ENCODE results near the gene RWDD4. TPM values are rescaled to one million over a fixed set of nuclear protein-coding genes. Genes with fewer than 3 reads are reported as not detected.

The RWDD4 gene
- total RNA-seq, 1 donor, result 43.7 TPM

DNA sequence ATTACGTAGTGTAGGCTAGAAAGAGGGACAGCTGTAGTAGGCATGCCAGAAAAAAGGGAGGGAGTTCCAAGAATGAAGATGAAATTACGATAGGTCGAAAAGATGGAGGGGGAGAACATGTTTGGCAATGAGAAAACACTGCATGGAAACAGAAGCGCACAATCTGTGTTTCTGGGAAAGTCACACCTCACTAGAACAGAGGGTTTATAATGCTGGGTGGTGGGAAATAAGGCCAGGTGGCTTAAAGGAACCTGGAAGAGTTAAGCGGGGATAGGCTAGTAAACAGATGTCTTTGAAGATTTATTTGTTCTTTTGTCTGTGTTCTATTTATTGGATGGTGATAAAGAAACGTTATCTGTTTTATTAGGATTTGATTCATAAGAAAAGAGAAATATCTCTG, 29.2 kb upstream of the RWDD4 start:
- no peak overlapping the region for H3K4me3 ChIP-seq (ENCODE audit: low read depth, low read length)
- TF ChIP-seq, protein P1, sequence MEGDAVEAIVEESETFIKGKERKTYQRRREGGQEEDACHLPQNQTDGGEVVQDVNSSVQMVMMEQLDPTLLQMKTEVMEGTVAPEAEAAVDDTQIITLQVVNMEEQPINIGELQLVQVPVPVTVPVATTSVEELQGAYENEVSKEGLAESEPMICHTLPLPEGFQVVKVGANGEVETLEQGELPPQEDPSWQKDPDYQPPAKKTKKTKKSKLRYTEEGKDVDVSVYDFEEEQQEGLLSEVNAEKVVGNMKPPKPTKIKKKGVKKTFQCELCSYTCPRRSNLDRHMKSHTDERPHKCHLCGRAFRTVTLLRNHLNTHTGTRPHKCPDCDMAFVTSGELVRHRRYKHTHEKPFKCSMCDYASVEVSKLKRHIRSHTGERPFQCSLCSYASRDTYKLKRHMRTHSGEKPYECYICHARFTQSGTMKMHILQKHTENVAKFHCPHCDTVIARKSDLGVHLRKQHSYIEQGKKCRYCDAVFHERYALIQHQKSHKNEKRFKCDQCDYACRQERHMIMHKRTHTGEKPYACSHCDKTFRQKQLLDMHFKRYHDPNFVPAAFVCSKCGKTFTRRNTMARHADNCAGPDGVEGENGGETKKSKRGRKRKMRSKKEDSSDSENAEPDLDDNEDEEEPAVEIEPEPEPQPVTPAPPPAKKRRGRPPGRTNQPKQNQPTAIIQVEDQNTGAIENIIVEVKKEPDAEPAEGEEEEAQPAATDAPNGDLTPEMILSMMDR (IDR thresholded peaks at IDR 0.05; ENCODE audit: insufficient read depth, low read length), result no peak
- no peak for DNase-seq (ENCODE audit: low read depth)

- TF ChIP-seq, protein P1 (IDR thresholded peaks at IDR 0.05; ENCODE audit: insufficient read depth, low read length), result no peak
- no peak overlapping the region for H3K4me3 ChIP-seq (ENCODE audit: low read depth, low read length)
- DNase-seq (ENCODE audit: low read depth), result no peak
Measured at GRCh38 chr4:183686461-183686860, 27.5 kb upstream of the RWDD4 start.

DNA sequence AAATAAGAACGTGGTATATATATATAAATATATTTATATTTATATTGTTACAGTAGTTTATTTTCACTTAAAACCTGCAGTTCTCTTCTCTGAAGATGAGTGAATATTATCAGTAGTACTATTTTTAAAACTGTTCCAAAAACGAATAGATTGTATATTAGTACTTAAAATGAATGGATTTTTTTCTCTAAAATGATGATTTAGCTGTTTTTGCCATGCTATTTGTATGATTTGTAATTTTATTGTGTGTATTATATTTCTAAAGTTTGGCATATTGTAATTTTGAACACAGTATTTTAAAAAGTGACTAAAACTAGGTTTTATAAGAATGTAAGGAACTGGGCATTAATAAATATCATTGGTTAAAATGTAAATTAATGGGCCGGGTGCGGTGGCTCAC, 22.1 kb upstream of the RWDD4 start:
- TF ChIP-seq, protein P1 (IDR thresholded peaks at IDR 0.05; ENCODE audit: insufficient read depth, low read length), result no peak
- no peak for DNase-seq (ENCODE audit: low read depth)
- no peak overlapping the region for H3K4me3 ChIP-seq (ENCODE audit: low read depth, low read length)

DNA sequence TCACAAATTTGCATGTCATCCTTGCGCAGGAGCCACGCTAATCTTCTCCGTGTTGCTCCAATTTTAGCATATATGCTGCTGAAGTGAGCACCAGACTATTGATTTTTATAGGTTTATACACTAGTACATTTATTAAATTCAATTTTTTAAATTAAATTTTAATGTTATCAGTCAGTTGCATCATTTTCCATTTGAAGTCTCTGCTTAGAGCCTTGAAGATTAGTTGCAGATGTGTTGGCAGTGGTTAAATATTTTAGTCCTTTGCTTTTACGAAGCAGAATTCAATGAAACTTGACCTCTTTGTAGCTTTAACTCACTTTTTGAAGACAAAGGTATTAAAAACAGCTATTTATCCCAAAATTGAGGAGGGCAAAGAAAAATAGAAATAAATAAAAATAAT, 16.6 kb upstream of the RWDD4 start:
- TF ChIP-seq, protein P1 (IDR thresholded peaks at IDR 0.05; ENCODE audit: insufficient read depth, low read length), result no peak
- peak; percentile 84 for DNase-seq (ENCODE audit: low read depth)

GRCh38 chr4:183674153-183674552, 15.2 kb upstream of the RWDD4 start:
- DNase-seq (ENCODE audit: low read depth), result no peak
- no peak overlapping the region for H3K4me3 ChIP-seq (ENCODE audit: low read depth, low read length)
- TF ChIP-seq, protein P1 (IDR thresholded peaks at IDR 0.05; ENCODE audit: insufficient read depth, low read length), result no peak

More for the DNA sequence above, 16.6 kb upstream of the RWDD4 start:
- H3K4me3 ChIP-seq (ENCODE audit: low read depth, low read length), result no peak overlapping the region

DNA sequence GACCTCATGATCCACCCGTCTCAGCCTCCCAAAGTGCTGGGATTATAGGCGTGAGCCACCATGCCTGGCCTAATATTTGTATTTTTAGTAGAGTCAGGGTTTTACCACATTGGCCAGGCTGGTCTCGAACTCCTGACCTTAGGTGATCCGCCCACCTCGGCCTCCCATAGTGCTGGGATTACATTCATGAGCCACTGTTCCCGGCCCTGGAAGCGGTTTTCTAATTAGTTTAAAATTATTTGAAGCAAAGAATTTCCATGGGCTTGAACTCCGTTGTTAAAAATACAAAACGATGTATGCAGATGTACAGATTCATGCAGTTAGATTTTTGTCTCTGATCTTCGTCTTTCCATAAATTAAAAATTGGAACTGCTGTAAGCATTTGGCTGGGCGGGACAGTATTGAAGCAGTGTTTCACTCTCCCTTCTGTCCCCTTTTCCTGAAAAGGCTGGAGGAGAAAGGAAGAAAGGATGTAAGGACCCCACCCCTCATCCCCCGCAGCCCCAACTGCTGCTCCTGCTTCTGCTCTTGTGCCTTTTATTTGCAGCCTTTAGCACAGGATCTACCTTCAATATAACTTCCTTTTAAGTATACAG, 12.1 kb upstream of the RWDD4 start:
- DNase-seq (ENCODE audit: low read depth), result no peak
- no peak overlapping the region for H3K4me3 ChIP-seq (ENCODE audit: low read depth, low read length)
- TF ChIP-seq, protein P1 (IDR thresholded peaks at IDR 0.05; ENCODE audit: insufficient read depth, low read length), result no peak

DNA sequence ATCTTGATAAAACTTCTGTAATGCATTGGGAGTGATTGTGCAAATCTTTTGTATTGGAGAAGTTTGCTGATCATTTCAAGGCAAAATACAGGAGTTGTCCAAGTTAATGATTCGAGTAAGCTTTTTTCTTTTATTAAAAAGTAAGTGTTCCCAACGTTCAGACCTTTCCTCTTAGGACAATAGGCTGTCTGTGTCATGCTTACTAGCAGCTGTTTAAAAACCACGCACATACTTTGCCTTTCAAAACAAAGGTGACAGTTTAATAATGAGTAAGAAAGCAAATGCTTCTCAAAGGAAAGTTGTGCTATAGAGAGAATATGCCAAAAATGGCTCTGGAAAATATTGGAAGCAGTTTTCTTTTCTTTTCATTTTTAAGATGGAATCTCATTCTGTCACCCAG, 11.3 kb upstream of the RWDD4 start:
- H3K4me3 ChIP-seq (ENCODE audit: low read depth, low read length), result no peak overlapping the region
- TF ChIP-seq, protein P1 (IDR thresholded peaks at IDR 0.05; ENCODE audit: insufficient read depth, low read length), result no peak
- no peak for DNase-seq (ENCODE audit: low read depth)
